Neural cell (in vitro differentiated cells): ENCODE results near the gene ZNF775.

Source experiments
- CTCF ChIP-seq: fragments of 450-650 bp; IDR thresholded peaks from 2 replicates; pipeline ENCODE4 v1.5.1; 2014; ENCODE audit warnings: antibody characterized with exemption, mild to moderate bottlenecking, moderate library complexity; ENCODE audit not compliant: poor library complexity, severe bottlenecking
- EP300 ChIP-seq: fragments of 450-650 bp; conservative IDR thresholded peaks from 2 replicates; pipeline ENCODE4 v1.6.1; 2014; ENCODE audit warnings: antibody characterized with exemption, mild to moderate bottlenecking, moderate library complexity; ENCODE audit not compliant: poor library complexity, severe bottlenecking
- POLR2AphosphoS5 ChIP-seq: IDR thresholded peaks from 2 replicates; pipeline ENCODE4 v1.6.1; 2012
- TF ChIP-seq, protein P1 (sequence below): IDR thresholded peaks from 2 replicates; pipeline ENCODE4 v1.6.1; 2012; ENCODE audit warnings: borderline replicate concordance

- TF ChIP-seq CTCF (no peak), POLR2AphosphoS5 (no peak), EP300 (no peak)
- TF ChIP-seq, protein P1, sequence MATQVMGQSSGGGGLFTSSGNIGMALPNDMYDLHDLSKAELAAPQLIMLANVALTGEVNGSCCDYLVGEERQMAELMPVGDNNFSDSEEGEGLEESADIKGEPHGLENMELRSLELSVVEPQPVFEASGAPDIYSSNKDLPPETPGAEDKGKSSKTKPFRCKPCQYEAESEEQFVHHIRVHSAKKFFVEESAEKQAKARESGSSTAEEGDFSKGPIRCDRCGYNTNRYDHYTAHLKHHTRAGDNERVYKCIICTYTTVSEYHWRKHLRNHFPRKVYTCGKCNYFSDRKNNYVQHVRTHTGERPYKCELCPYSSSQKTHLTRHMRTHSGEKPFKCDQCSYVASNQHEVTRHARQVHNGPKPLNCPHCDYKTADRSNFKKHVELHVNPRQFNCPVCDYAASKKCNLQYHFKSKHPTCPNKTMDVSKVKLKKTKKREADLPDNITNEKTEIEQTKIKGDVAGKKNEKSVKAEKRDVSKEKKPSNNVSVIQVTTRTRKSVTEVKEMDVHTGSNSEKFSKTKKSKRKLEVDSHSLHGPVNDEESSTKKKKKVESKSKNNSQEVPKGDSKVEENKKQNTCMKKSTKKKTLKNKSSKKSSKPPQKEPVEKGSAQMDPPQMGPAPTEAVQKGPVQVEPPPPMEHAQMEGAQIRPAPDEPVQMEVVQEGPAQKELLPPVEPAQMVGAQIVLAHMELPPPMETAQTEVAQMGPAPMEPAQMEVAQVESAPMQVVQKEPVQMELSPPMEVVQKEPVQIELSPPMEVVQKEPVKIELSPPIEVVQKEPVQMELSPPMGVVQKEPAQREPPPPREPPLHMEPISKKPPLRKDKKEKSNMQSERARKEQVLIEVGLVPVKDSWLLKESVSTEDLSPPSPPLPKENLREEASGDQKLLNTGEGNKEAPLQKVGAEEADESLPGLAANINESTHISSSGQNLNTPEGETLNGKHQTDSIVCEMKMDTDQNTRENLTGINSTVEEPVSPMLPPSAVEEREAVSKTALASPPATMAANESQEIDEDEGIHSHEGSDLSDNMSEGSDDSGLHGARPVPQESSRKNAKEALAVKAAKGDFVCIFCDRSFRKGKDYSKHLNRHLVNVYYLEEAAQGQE, result no peak
Measured at GRCh38 chr7:150393325-150393724, 14.2 kb downstream of the ZNF775 start.
